ENCODE data around the gene B4GALT7.
"Not testable (repeated sequence)": the region's sequence is repeated elsewhere in the genome, so short reads cannot be mapped to it uniquely, and the experiment has no call there.

The B4GALT7 gene, protein sequence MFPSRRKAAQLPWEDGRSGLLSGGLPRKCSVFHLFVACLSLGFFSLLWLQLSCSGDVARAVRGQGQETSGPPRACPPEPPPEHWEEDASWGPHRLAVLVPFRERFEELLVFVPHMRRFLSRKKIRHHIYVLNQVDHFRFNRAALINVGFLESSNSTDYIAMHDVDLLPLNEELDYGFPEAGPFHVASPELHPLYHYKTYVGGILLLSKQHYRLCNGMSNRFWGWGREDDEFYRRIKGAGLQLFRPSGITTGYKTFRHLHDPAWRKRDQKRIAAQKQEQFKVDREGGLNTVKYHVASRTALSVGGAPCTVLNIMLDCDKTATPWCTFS

GRCh38 chr5:177599731-177600507, at the start of gene B4GALT7:
TSS of gene B4GALT7 (plus strand) at chr5:177600132. CDS start at chr5:177600211, 79 bp downstream.
- DNase-seq: peak; percentile 91

GRCh38 chr5:177552839-177553455, 47.0 kb upstream of the B4GALT7 start:
- DNase-seq: no peak

- peak; percentile 61 for DNase-seq
Observed at GRCh38 chr5:177553671-177554429, 46.1 kb upstream of the B4GALT7 start.

DNA sequence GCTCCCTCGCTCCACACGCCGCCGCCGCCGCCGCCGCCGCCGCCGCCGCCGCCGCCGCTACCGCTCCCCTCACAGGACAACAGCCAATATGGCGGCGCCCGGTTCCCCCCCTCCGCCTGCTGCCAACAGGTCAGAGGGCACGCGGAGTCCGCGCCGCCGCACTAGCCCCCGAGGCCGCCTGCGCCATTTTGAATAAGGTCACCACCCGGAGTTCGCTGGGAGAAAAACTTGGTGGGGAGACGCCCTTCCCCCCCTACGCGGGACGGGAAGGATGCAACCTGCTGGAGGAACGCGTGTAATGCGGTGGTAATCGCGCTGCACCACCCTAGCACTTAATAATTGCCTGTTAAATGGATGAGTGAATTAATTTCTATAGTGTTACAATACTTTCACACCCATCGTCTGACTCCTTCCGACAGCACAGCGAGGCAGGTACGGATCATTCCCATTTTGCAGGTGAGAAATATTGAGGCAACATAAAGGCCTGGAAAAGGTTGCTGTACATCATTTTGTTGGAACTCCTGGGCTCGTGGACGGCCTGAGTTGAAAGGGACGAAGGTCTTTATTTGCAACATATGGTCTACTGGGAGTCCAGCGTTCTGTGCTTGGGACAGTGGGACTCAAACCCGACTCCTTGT, 45.3 kb upstream of the B4GALT7 start, which contains the start of gene FAM193B:
Gene FAM193B, minus strand, starts transcription at position 90 of the 638 bp plus-strand sequence. CDS start 105 bp downstream, outside the sequence.
- DNase-seq: peak; percentile 97

- no peak for DNase-seq
Observed at GRCh38 chr5:177555228-177555627, 44.7 kb upstream of the B4GALT7 start.

DNA sequence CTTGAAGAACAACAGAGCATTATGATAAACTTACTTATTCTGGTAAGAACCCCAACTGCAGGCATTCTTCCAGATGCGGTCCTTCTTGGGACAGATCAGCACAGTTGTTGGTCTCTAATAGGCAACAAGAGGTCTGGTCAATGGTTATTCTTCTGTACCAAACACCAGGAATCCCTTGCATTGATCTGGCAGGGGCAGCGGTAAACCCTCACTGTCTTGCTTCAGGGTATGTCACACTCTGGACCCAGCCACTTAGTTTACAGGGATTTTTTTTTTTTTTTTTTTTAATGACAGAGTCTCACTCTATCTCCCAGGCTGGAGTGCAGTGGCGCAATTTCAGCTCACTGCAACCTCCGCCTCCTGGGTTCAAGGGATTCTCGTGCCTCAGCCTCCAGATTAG, 44.3 kb upstream of the B4GALT7 start:
- DNase-seq: no peak

DNA sequence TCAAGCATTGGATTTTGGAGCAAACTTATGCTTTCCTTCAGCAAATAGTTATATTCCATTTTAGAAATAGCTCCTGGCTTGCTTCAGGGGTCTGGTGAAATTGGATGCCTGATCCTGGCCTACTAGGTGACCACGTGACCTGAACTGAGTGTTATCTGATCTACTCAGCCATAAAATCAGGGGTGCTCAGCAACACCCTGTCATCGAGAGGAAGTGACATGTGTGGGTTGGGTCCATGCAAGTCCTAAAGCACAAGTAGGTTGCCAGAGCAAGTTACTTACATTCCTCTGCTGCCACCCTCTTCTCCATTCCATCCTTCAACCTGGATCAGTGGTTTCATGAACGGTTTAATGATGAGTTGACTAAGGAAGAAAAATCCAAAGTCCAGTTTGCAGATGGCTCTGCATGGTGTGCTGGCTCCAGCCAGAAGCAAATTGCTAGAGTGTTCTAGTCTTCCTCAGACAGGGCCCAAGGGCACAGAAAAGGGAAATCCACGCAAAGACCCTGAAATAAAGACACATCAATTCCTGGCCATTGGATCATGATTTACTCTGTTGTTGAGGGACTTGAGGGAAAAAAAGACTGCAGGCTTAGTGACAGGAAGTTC, 42.8 kb upstream of the B4GALT7 start:
- no peak for DNase-seq

GRCh38 chr5:177557796-177558195, 42.1 kb upstream of the B4GALT7 start:
- no peak for DNase-seq

DNA sequence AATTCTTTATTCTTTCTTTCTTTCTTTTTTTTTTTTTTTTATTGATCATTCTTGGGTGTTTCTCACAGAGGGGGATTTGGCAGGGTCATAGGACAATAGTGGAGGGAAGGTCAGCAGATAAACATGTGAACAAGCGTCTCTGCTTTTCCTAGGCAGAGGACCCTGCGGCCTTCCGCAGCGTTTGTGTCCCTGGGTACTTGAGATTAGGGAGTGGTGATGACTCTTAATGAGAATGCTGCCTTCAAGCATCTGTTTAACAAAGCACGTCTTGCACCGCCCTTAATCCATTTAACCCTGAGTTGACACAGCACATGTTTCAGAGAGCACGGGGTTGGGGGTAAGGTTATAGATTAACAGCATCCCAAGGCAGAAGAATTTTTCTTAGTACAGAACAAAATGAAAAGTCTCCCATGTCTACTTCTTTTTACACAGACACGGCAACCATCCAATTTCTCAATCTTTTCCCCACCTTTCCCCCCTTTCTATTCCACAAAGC, 40.4 kb upstream of the B4GALT7 start:
- not testable (repeated sequence) for DNase-seq

DNA sequence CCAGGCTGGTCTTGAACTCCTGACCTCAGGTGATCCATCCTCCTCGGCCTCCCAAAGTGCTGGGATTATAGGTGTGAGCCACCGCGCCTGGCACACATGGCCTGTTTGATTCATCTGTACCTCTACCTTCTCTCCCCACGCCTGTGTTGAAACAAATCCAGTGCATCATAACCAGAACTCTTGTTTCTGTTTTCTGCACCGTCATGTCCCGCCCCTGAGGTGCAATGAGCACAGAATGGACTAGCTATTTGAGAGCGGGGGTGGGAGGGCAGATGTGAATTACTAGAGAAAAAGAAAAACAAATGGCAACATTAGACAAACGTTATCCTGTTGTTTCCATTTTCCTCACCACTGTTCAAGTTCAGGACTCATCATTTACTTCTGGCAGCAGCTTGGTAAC, 34.9 kb upstream of the B4GALT7 start:
- DNase-seq: no peak

DNA sequence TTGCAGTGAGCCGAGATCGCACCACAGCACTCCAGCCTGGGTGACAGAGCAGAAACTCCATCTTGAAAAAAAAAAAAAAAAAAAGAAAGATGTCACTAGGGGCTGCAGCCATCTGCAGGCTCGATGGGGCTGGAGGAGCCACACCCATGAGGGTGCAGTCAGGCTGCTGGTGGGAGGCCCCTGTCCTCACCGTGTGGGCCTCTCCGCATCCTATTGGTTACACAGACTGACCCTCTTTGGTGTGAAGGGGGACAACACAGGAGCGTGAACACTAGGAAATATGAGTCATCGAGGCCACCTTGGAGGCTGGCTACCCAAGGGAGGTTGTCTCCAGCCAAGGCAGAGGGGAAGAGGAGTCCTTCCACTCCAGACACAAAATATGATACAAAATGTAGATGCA, 31.6 kb upstream of the B4GALT7 start:
- DNase-seq: no peak

GRCh38 chr5:177569894-177570293, 30.0 kb upstream of the B4GALT7 start:
- DNase-seq: no peak

DNA sequence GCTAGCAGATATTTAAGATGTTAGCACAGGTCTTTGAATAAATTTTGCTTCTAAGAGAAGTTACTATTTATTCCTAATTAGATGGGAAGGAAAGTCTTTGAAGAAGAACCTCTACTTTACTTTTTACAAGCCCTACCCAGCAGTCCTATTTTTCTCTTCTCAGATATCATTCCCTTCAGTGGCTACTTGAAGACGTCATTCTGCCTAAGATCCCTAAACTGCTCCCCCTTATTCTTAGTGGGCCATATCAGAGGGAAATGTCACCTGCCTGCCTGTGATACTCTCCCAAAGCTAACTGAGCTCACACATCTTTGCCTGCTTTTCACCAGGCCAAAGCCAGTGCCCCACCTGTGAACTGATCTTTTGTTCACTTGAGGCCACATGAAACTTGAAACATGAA, 24.4 kb upstream of the B4GALT7 start:
- no peak for DNase-seq

DNA sequence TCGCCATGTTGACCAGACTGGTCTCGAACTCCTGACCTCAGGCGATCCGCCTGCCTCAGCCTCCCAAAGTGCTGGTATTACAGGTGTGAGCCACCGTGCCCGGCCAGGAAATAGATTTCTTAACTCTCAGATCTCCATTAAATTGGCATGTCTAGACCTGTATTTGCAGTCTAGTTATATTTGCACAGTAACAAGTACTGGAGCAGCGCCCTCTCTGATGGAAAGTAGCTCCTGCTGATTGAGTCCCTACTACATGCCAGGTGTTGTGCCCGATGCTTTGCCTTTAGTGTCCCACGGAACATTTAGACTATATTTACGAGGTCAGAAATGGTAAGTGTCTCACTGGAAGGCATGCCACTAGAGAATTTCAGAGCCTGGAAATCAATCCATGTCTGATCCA, 23.8 kb upstream of the B4GALT7 start:
- DNase-seq: no peak

- no peak for DNase-seq
Observed at GRCh38 chr5:177578316-177578715, 21.6 kb upstream of the B4GALT7 start.

DNA sequence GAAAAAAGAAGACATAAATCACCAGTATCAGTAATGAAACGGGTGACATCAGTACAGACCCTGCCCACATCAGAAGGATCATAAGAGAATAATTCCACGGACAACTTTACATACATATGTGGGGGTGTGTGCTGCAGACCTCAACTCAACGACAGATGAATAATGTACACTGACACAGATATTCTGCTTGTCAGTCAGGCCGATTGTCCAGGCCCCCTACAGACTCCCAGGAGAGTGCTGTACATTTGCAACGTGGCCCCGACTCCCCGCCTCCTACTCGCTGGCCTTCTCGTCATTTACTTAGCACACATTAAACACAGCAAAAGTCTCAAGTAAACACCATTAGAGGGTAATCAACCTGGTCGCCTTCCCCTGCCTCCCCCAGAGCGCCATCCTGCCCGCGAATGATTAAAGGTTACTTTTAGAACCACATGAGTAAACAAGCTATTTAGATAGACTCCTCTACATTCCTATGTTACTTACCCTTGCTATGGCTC, 11.5 kb upstream of the B4GALT7 start:
- DNase-seq: no peak

DNA sequence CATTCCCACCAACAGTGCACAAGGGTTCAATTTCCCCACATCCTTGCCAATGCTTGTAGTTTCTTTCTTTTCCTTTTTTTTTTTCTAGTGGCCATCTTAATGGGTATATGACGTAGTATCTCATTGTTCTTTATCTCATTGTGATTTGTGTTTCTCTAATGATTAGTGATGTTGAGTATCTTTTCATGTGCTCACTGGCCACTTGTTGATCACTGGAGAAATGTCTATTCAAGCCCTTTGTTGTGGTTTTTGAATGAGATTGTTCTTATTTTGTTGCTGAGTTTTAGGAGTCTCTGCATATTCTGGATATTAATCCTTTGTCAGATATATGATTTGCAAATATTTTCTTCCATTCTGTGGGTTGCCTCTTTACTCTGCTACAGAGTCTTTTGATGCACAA, 9.5 kb upstream of the B4GALT7 start:
- no peak for DNase-seq

DNA sequence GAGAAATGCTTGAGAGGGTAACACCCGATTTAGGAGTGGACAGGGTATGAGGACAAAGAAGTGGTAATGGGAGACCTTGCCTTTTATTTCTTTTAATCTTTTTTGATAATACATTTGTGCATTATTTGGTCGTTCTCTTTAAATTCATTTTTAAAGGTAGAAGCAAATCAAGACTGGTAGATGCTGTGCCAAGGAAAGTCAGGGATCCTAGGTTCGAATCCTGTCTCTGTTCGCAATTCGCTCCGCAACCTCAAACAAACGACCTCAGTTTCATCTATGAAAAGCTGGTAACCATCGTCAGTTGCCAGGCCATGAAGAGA, 8.3 kb upstream of the B4GALT7 start:
- DNase-seq: no peak

- peak; percentile 90 for DNase-seq
Observed at GRCh38 chr5:177592010-177592834, 7.7 kb upstream of the B4GALT7 start, which contains the start of gene TMED9. TSS of gene TMED9 (plus strand) at chr5:177592203. CDS start at chr5:177592215, 12 bp downstream.

GRCh38 chr5:177592905-177593304, 7.0 kb upstream of the B4GALT7 start:
- no peak for DNase-seq

- no peak for DNase-seq
Observed at GRCh38 chr5:177593511-177593910, 6.4 kb upstream of the B4GALT7 start.
